ENCODE results near the gene ECHS1.

GRCh38 chr10:133335246-133336117 lies 37.7 kb downstream of the ECHS1 start:
- TF ChIP-seq MAX (IDR thresholded peaks at IDR 0.05) (no peak), EP300 (IDR thresholded peaks at IDR 0.05; ENCODE audit: borderline replicate concordance) (no peak), EGR1 (IDR thresholded peaks at IDR 0.05) (peak; percentile 65), NFIC (IDR thresholded peaks at IDR 0.05) (no peak), ZBTB7A (IDR thresholded peaks at IDR 0.05; ENCODE audit: low read depth) (peak; percentile 99), RAD21 (IDR thresholded peaks at IDR 0.05; ENCODE audit: low read depth) (no peak)
